HG03025 (cell line): ENCODE data around the gene EIF4A3.

Experiments used
- ATAC-seq: cut with Tn5 transposase; IDR thresholded peaks from one replicate; pipeline ENCODE4 v1.9.1; 2021; ENCODE audit warnings: mild to moderate bottlenecking, moderate library complexity; ENCODE audit not compliant: unreplicated experiment, low FRiP score

Gene EIF4A3

GRCh38 chr17:80141463-80142165 is 5.3 kb downstream of the EIF4A3 start:
- no peak for ATAC-seq

- ATAC-seq = no peak
Observed at GRCh38 chr17:80138856-80139426, 8.0 kb downstream of the EIF4A3 start.

GRCh38 chr17:80137131-80137530 is 9.8 kb downstream of the EIF4A3 start:
- ATAC-seq = no peak

- ATAC-seq = no peak
Observed at GRCh38 chr17:80133626-80133970, 13.3 kb downstream of the EIF4A3 start.

- no peak for ATAC-seq
Observed at GRCh38 chr17:80132906-80133625, 13.9 kb downstream of the EIF4A3 start.

- no peak for ATAC-seq
Observed at GRCh38 chr17:80130992-80131391, 15.9 kb downstream of the EIF4A3 start.

GRCh38 chr17:80129006-80129565 is 17.8 kb downstream of the EIF4A3 start:
- ATAC-seq = no peak

GRCh38 chr17:80126449-80126715 is 20.5 kb downstream of the EIF4A3 start:
- no peak for ATAC-seq

GRCh38 chr17:80125656-80126448 is 21.1 kb downstream of the EIF4A3 start:
- no peak for ATAC-seq

GRCh38 chr17:80124351-80124981 is 22.5 kb downstream of the EIF4A3 start:
- no peak for ATAC-seq

- no peak for ATAC-seq
Observed at GRCh38 chr17:80123791-80124190, 23.1 kb downstream of the EIF4A3 start.

- ATAC-seq = no peak
Observed at GRCh38 chr17:80122926-80123505, 23.9 kb downstream of the EIF4A3 start.

- no peak for ATAC-seq
Observed at GRCh38 chr17:80122026-80122575, 24.8 kb downstream of the EIF4A3 start.

GRCh38 chr17:80119839-80120238 is 27.1 kb downstream of the EIF4A3 start:
- ATAC-seq = no peak

- no peak for ATAC-seq
Observed at GRCh38 chr17:80119271-80119791, 27.6 kb downstream of the EIF4A3 start.

GRCh38 chr17:80118601-80119270 is 28.2 kb downstream of the EIF4A3 start:
- ATAC-seq = no peak

GRCh38 chr17:80117491-80118401 is 29.2 kb downstream of the EIF4A3 start:
- no peak for ATAC-seq

GRCh38 chr17:80116921-80117380 is 30.0 kb downstream of the EIF4A3 start:
- no peak for ATAC-seq
